Liver (tissue), 3 donors: ENCODE measurements around the gene FAH.

Source experiments
- EGR1 ChIP-seq, 2 donors: IDR thresholded peaks; 2 replicates each; pipeline ENCODE4 v1.6.1; 2016 to 2018; ENCODE audit warnings: antibody characterized with exemption in 2 of 2, low read depth in 2 of 2
- TF ChIP-seq, protein P1 (sequence below): fragments of 150-350 bp; IDR thresholded peaks from 2 replicates; pipeline ENCODE4 v1.5.1; 2017; ENCODE audit warnings: improper control_type of control experiment, low read depth, low read length; ENCODE audit not compliant: missing input control
- donor health status: healthy.
- donor health status: healthy.

DNA sequence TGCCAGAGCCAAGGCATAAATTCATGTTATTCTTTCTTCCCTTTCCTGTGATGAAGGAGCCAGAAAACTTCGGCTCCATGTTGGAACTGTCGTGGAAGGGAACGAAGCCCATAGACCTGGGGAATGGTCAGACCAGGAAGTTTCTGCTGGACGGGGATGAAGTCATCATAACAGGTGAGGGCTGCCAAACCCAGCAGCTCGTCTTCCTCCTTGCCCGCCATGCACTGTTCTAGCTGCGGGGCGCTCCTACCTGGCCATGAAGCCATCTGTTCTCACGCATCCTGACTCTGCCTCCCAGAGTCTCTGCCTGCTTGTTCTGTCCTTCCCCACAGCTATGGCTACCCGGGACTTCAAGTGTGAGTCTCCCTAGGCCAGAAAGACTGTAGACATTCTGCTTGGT is 28.2 kb downstream of the FAH start:
- TF ChIP-seq, protein P1, sequence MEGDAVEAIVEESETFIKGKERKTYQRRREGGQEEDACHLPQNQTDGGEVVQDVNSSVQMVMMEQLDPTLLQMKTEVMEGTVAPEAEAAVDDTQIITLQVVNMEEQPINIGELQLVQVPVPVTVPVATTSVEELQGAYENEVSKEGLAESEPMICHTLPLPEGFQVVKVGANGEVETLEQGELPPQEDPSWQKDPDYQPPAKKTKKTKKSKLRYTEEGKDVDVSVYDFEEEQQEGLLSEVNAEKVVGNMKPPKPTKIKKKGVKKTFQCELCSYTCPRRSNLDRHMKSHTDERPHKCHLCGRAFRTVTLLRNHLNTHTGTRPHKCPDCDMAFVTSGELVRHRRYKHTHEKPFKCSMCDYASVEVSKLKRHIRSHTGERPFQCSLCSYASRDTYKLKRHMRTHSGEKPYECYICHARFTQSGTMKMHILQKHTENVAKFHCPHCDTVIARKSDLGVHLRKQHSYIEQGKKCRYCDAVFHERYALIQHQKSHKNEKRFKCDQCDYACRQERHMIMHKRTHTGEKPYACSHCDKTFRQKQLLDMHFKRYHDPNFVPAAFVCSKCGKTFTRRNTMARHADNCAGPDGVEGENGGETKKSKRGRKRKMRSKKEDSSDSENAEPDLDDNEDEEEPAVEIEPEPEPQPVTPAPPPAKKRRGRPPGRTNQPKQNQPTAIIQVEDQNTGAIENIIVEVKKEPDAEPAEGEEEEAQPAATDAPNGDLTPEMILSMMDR, result no peak
- TF ChIP-seq EGR1 (IDR thresholded peaks at IDR 0.05; ENCODE audit: low read depth in 2 of 2), result no peak
